HG03025 (cell line): Measurements from ENCODE around the gene ARHGEF10L.

Experiments
- ATAC-seq: cut with Tn5 transposase; IDR thresholded peaks from one replicate; pipeline ENCODE4 v1.9.1; 2021; ENCODE audit warnings: mild to moderate bottlenecking, moderate library complexity; ENCODE audit not compliant: unreplicated experiment, low FRiP score

ARHGEF10L gene

DNA sequence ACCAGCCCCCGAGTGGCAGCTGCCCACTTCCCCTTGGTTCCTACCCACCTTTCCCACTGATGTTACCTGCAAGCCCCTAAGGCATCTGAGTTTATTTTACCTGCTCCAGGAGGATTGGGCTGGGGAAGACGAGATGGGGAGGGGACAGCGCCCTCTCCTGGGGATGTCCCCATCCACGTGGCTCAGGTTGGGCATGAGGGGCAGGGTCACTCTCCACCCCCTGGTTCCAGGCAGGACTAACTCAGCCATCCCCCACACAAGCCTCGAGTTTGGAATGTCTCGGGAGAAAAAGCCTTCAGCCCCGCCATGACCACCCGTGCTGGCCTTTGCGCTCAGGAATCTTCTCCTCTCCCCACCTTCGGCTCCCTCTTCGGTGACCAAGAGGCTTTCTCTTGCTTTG, 90.0 kb downstream of the ARHGEF10L start:
- no peak for ATAC-seq

GRCh38 chr1:17630048-17630830, 90.7 kb downstream of the ARHGEF10L start:
- ATAC-seq, result no peak

GRCh38 chr1:17630986-17631385, 91.5 kb downstream of the ARHGEF10L start:
- ATAC-seq, result no peak

GRCh38 chr1:17631410-17631809, 91.9 kb downstream of the ARHGEF10L start:
- no peak for ATAC-seq

DNA sequence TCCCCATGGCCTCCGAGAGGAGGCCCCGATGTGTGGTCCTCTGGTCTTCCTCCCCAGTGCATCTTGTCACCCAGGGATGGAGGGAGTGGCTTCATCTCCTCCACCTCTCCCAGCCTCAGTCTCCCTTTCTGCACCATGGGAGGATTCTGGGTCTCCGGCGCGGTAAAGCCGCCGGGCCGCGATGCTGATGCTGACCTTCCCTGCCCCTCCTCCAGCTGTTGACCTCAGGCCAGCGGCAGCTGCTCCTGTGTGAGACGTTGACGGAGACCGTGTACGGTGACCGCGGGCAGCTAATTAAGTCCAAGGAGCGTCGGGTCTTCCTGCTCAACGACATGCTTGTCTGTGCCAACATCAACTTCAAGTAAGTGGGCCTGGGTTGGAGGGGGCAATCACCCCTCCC, 92.6 kb downstream of the ARHGEF10L start:
- ATAC-seq, result no peak

- no peak for ATAC-seq
Measured at GRCh38 chr1:17632541-17633184, 93.2 kb downstream of the ARHGEF10L start.

DNA sequence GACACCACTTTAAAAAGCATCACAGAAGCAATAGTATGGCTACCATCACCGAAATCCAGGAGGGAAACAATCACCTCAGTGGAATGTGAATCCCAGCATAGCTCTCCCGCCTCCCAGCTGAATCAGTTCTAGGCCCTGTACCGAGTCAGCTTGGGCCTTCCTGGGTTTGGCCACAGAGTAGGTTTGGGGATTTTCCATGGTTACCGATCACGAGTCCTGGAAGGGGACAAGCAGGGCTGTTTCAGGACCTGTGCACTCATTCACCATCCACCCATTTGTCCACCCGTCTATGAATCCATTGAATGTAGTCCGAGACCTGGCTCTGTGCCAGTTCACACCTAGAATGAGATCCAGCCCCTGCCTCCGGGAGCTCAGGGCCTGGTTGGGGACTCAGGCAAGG, 94.2 kb downstream of the ARHGEF10L start:
- no peak for ATAC-seq

- no peak for ATAC-seq
Measured at GRCh38 chr1:17635276-17635675, 95.8 kb downstream of the ARHGEF10L start.

DNA sequence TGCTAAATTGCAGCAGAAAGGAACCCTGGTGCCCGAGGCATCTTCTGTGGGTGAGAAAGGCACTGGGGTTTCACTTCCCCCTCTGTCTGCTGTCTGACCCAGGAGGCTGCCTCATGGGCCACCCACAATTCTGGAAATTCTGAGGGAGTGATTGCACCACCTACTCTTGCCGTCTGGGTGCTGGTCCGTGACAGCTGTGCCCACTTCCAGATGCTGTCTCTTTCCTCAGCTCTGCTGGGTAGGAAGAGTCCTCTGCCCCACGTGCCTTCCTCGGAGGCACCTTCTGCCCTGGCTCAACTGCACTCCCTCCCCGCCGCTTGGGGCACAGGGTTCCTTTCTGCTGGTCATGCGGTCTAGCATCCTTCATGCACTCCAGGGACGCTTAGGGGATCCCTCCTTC, 96.3 kb downstream of the ARHGEF10L start:
- no peak for ATAC-seq

GRCh38 chr1:17636612-17637011, 97.1 kb downstream of the ARHGEF10L start:
- ATAC-seq, result no peak

- no peak for ATAC-seq
Measured at GRCh38 chr1:17637055-17637454, 97.6 kb downstream of the ARHGEF10L start.

DNA sequence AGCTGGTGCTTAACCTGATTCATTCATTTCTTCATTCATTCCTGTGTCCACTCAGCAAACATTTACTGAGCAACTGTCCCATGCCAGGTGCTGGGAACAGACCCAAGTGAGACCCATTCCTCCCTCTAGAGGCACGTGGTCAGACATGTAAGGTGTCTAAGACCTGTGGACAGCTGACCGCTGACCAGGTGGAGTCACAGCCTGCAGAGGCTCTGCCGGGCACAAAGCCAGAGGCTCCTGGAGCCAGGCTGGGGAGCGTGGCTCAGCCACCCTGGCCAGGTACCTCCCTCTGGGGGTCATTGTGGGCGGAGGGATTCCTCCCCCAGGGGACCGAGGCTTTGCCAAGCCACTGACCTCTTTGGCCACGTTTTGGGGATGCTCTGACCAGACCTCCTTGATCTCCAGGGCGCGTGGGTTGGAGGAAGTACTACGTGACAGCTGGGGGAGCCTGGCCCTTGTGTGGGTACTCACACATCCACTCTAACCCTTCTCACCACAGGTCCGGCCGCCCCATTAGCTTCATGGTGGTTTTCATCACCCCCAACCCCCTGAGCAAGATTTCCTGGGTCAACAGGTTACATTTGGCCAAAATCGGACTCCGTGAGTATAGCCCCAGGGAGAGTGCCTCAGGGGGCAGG, 100.3 kb downstream of the ARHGEF10L start:
- no peak for ATAC-seq

GRCh38 chr1:17640393-17640792, 100.9 kb downstream of the ARHGEF10L start:
- ATAC-seq, result no peak

GRCh38 chr1:17640975-17641374, 101.5 kb downstream of the ARHGEF10L start:
- ATAC-seq, result no peak

- no peak for ATAC-seq
Measured at GRCh38 chr1:17642169-17642568, 102.7 kb downstream of the ARHGEF10L start.

DNA sequence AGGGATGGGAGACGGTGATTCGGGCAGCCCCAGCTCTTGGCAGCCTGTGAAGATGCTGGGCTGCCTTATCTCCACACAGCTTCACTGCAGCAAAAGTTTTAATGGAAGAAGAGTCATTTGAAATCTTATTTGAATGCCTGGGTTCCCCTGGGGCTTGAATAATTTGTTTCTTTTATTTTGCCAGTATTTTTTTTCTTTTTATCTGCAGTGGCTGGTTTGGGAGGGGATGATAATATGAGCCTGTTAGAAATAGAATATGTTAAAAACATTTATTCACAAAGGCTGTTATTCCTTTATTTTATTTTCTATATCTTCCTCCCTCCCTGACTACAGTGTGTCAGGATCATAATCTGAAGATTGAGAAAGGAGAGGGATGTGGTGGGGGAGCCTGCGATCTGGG, 103.4 kb downstream of the ARHGEF10L start:
- no peak for ATAC-seq

DNA sequence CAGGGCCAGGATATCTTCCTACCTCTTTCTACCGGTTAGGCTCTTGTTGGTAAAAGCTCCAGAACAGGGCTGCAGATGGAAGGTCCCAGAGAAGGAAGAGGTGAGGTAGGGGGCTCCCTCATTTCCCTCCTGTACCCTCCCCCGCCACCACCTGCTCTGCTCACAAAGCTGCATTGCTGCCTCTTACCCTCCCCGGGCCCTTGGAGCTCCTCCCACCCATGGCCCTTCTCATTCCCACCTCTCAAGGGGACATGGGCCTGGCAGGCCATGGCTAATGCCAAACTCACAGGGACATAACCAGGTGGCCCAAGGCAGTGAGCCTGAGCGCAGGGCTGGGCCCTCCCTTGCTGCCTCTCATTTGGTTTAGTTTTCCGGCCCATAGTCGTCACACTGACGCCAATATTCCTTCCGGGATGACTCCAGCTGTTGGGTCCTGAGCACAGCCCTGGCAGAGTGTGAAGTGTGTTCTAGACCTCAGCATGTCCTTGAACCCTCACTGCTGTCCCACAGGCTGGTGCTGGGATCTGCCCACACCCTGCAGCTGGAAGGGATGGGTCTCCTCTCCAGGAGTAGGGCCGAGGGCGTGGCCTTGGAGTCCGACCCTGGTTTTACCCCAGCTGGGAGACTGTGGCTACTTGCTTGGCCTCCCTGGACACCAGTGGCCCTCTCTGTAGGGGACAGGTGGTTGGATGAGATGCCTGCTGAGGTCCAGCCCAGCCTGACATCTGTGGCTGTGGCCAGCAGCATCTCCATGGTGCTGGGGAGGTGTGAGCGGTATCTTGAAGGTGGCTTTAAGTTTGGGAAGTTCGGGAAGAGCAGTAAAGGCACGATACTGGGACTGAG, 104.6 kb downstream of the ARHGEF10L start:
- no peak for ATAC-seq

DNA sequence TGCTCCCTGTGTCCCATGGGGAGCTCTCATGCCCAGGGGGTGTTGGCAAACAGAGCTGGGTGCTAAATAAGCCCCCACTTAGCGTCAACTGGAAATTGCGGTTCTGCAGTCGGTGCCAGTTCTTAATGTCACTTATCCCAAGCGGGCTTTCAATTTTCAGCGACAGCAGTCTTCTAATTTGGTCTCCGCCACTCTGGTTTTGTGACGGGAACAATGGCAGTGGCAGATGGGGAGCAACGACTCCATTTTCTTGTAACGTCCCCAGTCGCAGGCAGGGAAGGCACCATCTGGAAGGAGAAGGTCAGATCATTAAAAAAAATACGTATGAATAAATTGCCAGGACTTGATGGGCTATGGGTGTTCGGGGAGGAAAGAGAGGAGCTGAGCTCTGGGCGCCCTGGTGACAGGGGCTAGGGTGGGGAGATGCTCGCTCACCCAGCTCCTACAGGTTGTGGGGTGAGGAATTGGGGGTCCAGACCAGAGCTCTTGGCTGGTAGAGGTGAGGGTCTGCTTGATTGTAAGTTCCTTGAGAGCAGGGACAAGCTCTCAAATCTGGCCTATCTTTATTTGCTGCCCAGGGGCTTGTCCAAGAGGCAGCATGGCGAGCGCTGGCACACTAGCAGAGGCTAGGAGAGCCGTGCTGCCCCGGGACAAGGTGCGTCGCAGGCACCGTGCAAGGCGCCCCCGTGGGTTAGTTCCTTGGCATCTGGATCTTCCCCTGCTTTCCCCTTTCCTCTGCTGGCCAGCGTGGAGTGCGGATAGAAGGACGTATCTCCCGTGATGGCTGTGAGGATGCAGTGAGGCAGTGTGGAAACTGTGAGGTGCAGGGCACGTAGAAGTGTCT, 105.8 kb downstream of the ARHGEF10L start:
- ATAC-seq, result no peak

GRCh38 chr1:17646444-17647280, 107.2 kb downstream of the ARHGEF10L start:
- ATAC-seq, result no peak
